Calu3 (cell line): ENCODE results near the gene FAM210A. TPM values are rescaled to one million over a fixed set of nuclear protein-coding genes. Genes with fewer than 3 reads are reported as not detected.

Experiments
- BruUV-seq: library from RNA; stranded (reverse); fragments of 400-500 nt; replicated peaks from 2 replicates; lab custom pipeline; 2021; lab: Mats Ljungman, UMichigan
- CTCF ChIA-PET: fragments of 300-600 bp; sonication (Branson Sonifier 250); formaldehyde crosslinking; loops from one replicate; lab custom pipeline; 2022; ENCODE audit warnings: antibody characterized with exemption; lab: Charles Lee
- DNase-seq: peaks from one replicate; pipeline ENCODE4 v3.0.0; 2022
- H3K27ac Mint-ChIP-seq: one replicate; pipeline ENCODE4 v1.8.0; 2022; ENCODE audit warnings: mixed read lengths; ENCODE audit not compliant: unreplicated experiment
- H3K27me3 Mint-ChIP-seq: one replicate; pipeline ENCODE4 v1.8.0; 2022; ENCODE audit warnings: mixed read lengths; ENCODE audit not compliant: unreplicated experiment
- H3K36me3 Mint-ChIP-seq: one replicate; pipeline ENCODE4 v1.8.0; 2022; ENCODE audit warnings: mild to moderate bottlenecking, moderate library complexity, mixed read lengths; ENCODE audit not compliant: insufficient read depth, unreplicated experiment
- H3K4me1 Mint-ChIP-seq: one replicate; pipeline ENCODE4 v1.8.0; 2022; ENCODE audit warnings: mild to moderate bottlenecking, low read depth, mixed read lengths; ENCODE audit not compliant: unreplicated experiment
- H3K4me3 Mint-ChIP-seq: one replicate; pipeline ENCODE4 v1.8.0; 2022; ENCODE audit warnings: mild to moderate bottlenecking, low read depth, moderate library complexity, mixed read lengths; ENCODE audit not compliant: unreplicated experiment
- H3K9me3 Mint-ChIP-seq: one replicate; pipeline ENCODE4 v1.8.0; 2022; ENCODE audit warnings: low read depth, mixed read lengths; ENCODE audit not compliant: unreplicated experiment
- CTCF ChIP-seq: fragments of 200-600 bp; IDR thresholded peaks from one replicate; pipeline ENCODE4 v1.8.0; 2022; ENCODE audit warnings: antibody characterized with exemption; ENCODE audit not compliant: unreplicated experiment
- intact Hi-C: fragments of 100-400 bp; cut with micrococcal nuclease; formaldehyde crosslinking; loops from one replicate; pipeline ENCODE4 v1.10.0; 2022; ENCODE audit not compliant: unreplicated experiment
- total RNA-seq: library from RNA; stranded (reverse); gene quantifications from 2 replicates; pipeline ENCODE4 v1.2.3, GENCODE V29; 2022

The FAM210A gene
- total RNA-seq, 1 experiment from 2014 or later, result 20.8 TPM

- intact Hi-C loops, result loop anchor here (1.0 to 10.0 kb wide), 3 partner anchors 72 to 635 kb away; partner anchors contain the start of genes CEP192 and LDLRAD4
Measured at GRCh38 chr18:13629841-13630715, 96.3 kb downstream of the FAM210A start.

GRCh38 chr18:13628211-13628610 is 98.1 kb downstream of the FAM210A start:
- no TSS peak for BruUV-seq
- Mint-ChIP-seq H3K27ac (no peak overlapping the region), H3K4me1 (no peaks in the 10 kb centered on the region), H3K4me3 (no peak overlapping the region), H3K36me3 (no peaks in the 10 kb centered on the region), H3K27me3 (peaks cover 45% of the 10 kb centered on the region), H3K9me3 (peaks cover 2% of the 10 kb centered on the region)
- TF ChIP-seq CTCF, result no peak
- no peak for DNase-seq
- CTCF ChIA-PET, result no interaction called here
- intact Hi-C loops, result no loop called here

More at GRCh38 chr18:13629841-13630715, 96.3 kb downstream of the FAM210A start:
- Mint-ChIP-seq H3K36me3 (no peaks in the 10 kb centered on the region), H3K27ac (no peak overlapping the region), H3K4me3 (no peak overlapping the region), H3K27me3 (peaks cover 26% of the 10 kb centered on the region), H3K4me1 (no peaks in the 10 kb centered on the region), H3K9me3 (peaks cover 2% of the 10 kb centered on the region)
- peak; percentile 52 for TF ChIP-seq CTCF
- DNase-seq, result peak; percentile 54
- CTCF ChIA-PET, result interaction anchor here (0.7 kb wide), 1 partner anchor 682 kb away, joined by 3 read pairs; no protein-coding TSS in a partner anchor
- BruUV-seq, result no TSS peak

- CTCF ChIA-PET, result interaction anchor here (0.6 kb wide), 1 partner anchor 10 kb away, joined by 3 read pairs; no protein-coding TSS in a partner anchor
- peaks cover 50% of the 10 kb centered on the region for H3K27me3 Mint-ChIP-seq
- H3K4me1 Mint-ChIP-seq, result no peaks in the 10 kb centered on the region
- H3K27ac Mint-ChIP-seq, result no peak overlapping the region
- BruUV-seq, result no TSS peak
- intact Hi-C loops, result no loop called here
- peaks cover 2% of the 10 kb centered on the region for H3K9me3 Mint-ChIP-seq
- TF ChIP-seq CTCF, result no peak
- no peak overlapping the region for H3K4me3 Mint-ChIP-seq
- H3K36me3 Mint-ChIP-seq, result no peaks in the 10 kb centered on the region
- DNase-seq, result no peak
Measured at GRCh38 chr18:13627639-13628038, 98.7 kb downstream of the FAM210A start.

- Mint-ChIP-seq H3K9me3 (no peaks in the 10 kb centered on the region), H3K4me3 (no peak overlapping the region), H3K4me1 (no peaks in the 10 kb centered on the region), H3K36me3 (no peaks in the 10 kb centered on the region), H3K27ac (no peak overlapping the region), H3K27me3 (peaks cover 61% of the 10 kb centered on the region)
- no peak for TF ChIP-seq CTCF
- intact Hi-C loops, result no loop called here
- no peak for DNase-seq
- no TSS peak for BruUV-seq
- CTCF ChIA-PET, result no interaction called here
Measured at GRCh38 chr18:13626544-13626908, 99.8 kb downstream of the FAM210A start.
